Activated effector memory CD4-positive, alpha-beta T cell treated with Interleukin-2 at 50 U/mL for 16 hours (primary cell): ENCODE results near the gene ATP13A3.
"Not testable (repeated sequence)": the region's sequence is repeated elsewhere in the genome, so short reads cannot be mapped to it uniquely, and the experiment has no call there.

Experiments
- DNase-seq: peaks from one replicate; pipeline ENCODE4 v3.0.0-alpha.2; 2020

Gene ATP13A3

DNA sequence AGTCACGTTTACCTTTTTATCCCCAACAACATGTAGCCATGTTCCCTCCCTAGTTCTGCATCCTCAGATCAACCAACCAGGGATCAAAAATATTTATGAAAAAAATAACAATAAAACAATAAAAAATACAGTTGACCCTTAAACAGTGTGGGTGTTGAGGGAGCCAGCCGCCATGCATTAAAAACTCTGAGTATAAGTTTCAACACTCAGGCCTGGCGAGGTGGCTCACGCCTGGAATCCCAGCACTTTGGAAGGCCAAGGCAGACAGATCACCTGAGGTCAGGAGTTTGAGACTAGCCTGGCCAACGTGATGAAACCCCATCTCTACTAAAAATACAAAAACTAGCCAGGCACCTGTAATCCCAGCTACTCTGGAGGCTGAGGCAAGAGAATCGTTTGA lies 12.7 kb upstream of the ATP13A3 start:
- not testable (repeated sequence) for DNase-seq

DNA sequence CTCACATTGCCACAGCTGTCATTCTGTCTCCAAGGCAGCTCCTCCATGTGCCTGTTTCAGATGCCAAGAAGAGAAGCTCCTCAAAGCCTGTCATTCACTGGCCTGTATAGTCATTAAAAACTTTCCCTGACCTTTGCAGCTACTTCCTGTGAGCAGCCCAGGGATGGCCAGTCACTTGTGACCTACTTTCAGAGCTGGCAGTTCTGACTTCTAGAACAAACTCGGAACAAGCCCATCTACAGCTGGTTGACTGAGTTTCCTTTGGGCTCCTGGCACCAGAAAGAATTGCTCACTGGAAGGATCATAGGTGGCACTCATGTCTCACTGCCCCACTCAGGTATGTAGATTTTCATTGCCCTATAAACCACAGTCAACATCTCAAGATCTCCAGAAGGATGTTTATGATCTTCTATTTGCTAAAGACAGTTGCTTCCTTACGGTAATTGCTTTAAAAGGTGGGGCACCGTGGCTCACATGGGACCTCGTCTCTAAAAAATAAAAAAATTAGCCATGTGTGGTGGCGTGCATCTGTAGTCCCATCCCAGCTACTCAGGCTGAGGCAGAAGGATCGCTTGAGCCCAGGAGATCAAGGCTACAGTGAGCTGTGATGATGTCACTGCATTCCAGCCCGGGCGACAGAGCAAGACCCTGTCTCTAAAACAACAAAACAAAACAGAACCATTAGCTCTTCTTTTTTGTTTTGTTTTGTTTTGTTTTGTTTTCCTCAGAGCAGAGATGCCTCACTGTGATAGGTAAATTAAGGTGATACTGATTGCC lies 11.2 kb upstream of the ATP13A3 start:
- no peak for DNase-seq

DNA sequence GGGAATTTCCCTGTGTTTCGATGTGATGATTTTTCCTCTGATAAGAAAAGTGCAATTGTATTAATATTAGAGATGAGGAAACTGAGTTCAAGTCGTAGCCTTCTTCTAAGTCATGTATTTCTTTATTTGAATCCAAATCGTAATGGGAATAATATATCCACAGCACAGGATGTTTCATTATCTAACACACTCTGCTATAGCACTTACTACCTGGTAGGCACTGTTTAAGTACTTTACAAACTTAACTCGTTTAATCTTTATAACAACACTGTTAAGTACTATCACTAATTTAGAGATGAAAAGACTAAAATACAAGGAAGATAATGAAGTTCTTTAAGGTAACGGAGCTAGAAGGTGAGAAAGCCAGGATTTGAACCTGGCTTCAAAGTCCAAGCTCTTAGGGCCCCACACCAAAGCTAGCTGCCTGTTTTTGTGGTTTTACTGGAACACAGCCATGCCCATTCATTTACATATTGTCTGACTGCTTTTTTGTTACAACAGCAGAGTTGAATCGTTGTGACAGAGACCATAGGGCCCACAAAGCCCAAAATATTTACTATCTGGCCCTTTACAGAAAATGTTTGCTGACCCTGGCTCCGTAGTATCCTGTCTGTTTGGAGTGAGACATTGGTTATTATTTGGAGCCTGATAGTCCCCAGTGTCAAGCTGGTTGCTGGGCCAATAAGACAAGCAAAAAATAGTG lies 9.6 kb upstream of the ATP13A3 start:
- DNase-seq, result no peak

DNA sequence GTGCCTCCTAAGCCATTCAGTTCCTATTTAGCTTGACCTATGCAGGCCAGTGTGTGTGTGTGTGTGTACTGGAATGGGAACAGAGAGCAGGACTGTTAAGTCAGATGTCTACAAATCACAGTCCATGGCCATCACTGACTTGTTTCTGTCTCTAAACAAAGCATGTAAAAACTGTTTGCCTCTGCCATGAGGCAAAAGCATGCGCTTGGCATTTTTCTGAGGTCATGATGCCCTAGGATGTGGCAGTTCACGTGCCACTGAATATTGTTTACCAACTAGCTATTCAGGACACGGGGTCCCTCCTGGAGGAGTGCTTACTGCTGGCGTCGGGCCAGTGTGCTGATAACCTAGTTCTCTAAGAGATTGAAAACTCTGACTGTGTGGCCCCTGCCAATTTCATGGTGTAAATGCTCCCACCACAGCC lies 8.2 kb upstream of the ATP13A3 start:
- DNase-seq, result no peak

DNA sequence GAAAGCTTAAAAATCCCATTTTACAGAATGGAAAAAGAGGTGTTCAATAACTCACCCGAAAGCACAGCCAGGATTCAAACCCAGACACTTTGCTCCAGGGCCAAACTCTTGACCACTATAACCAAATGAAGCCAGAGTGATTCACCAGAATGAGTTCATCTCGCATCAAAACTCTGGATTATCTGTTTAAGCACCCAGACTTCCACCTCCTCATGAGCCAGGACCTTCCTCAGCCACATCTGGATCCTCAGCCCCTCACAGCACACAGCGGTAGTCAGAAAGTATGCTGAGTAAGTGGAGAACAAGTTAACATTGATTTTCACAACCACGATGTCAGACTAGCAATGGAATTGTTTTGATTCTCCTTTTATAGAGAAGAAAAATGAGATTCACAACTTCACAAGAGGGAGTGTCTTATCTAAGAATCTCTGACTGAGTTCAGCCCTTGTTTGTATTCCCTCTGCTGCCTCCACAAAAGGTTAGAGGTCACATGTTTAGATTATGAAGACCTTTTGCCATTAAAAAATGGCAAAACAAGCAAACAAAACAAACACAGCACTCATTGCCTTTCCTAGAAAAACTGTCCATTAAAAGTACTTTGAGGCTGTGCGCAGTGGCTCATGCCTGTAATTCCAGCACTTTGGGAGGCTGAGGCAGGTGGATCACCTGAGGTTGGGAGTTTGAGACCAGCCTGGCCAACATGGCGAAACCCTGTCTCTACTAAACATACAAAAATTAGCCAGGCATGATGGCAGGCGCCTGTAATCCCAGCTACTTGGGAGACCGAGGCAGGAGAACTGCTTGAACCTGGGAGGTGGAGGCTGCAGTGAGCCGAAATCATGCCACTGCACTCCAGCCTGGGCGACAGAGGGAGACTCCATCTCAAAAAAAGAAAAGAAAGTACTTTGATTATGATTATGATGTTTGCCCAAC lies 7.5 kb upstream of the ATP13A3 start:
- DNase-seq, result not testable (repeated sequence)

DNA sequence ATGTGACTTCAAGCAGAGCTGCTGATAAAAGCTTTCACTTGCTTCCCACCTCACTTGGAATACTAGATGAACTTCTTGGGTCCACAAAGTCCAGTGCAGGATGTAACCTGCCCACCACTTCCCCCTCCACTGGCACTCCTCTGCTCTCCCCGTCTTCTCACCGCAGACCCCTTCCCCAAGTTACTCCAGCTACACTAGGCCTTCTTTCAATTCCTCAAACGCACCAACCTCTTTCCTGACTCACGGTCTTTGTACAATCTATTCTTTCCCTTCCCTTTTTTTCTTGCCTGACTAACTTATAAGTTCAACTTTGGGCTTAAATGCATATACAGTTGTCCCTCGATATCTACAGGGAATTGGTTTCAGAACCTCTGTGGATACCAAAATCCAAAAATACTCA lies 5.2 kb upstream of the ATP13A3 start:
- no peak for DNase-seq

DNA sequence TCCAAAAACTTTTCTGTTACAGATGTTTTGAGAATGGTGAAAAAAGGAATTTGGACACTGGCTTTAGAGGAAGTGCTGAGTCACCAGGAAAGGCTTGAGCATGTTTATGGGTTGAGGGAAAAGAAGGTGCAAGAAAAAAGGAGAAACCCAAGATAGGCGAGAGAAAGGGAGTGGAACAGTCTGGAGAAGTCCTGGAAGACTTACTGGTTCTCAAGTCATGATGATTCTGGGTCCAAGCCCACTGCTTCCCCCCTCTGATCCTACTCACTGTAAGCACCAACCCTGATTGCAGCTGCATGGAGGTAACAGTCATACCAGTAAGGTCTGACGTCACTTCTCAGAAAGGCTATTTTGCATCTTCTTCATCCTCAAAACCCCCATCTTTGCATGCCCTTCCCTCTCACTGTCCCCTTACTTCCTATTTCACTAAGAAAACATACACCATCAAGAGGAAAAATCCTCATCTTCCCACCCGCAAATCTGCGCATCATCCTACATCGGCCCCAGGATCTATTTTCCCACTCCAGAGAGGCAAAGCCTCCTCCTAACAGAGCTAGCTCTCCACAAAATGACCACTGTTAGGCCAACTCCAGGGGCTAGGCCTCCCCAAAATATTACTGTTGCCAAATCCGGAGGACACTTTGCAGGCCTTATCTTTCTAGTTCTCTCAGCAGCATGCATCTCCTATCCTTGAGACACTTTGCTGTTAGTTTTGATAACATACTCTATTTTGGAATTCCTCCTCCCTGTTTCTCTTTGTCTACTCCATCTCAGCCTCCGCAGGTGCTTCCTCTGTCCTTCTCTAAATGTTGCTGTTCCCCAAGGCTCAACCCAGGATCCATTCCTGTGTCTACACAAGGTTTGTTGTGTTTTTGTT lies 3.2 kb upstream of the ATP13A3 start:
- no peak for DNase-seq

DNA sequence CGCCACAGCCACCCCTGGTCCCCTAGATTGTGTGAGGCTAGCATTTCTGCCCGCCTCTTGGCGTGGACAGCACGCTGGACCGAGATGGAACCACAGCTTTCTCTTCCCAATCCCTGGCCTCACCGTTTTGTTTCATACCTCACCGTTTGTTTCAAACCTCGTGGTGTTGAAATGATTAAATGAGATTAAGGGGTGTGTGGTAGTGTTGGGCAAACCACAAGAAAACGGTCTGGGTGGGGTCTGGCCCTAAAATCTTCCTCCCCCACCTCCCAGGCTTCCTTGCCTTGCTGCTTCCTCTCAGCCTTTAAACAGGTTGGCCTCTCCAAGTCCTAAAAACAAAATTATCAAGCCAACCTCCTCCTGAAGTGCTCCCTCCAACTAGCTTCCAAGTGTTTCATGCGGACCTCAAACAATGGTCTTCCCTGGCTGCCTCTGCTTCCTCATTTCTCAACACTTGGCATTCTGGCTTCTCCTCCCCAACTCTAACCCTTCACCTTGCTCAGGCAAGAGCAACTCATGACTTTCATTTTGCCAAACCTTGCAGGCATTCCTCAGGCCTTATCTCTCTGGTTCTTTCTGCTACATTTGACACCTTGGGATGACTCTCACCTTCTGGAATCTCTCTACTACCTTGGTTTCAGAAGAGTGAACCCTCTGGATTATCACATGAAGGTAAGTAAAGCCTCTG lies 1.4 kb upstream of the ATP13A3 start:
- no peak for DNase-seq

DNA sequence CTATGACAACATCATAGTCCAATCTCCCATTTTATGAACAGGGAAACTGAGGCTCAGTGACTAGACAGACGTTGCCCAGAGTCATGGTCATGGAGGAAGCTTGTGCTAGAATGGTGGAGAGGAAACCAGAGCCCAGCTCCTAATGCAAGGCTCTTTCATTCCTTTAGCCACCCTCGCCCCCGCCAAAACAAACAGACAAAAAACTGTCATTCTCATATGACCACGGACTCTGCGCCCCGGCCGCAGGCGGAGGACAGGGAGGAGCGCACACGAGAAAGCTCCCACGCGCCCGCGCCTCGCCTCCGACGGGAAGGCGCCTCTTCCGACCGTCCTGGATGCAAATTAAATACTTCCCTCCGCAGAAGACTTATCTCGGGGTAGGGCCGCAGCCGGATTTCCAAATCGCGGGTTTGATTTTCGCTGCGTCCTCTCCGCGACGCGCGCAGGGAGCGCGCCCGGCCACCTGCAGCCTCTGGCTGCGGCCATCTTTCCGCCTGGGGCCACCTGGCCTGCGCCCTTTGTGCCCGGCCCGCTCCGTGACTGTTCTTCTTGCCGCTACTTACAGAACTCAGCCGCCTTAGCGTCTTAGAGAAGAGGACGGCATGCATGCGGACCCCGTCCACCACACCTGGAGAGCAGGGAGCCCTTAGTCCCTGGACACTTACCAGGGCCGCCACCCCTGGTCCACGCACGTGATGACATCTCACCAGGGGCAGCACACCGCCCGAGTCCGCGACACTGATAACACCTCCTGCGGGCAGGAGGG lies 670 bp upstream of the ATP13A3 start:
- peak; percentile 10 for DNase-seq

DNA sequence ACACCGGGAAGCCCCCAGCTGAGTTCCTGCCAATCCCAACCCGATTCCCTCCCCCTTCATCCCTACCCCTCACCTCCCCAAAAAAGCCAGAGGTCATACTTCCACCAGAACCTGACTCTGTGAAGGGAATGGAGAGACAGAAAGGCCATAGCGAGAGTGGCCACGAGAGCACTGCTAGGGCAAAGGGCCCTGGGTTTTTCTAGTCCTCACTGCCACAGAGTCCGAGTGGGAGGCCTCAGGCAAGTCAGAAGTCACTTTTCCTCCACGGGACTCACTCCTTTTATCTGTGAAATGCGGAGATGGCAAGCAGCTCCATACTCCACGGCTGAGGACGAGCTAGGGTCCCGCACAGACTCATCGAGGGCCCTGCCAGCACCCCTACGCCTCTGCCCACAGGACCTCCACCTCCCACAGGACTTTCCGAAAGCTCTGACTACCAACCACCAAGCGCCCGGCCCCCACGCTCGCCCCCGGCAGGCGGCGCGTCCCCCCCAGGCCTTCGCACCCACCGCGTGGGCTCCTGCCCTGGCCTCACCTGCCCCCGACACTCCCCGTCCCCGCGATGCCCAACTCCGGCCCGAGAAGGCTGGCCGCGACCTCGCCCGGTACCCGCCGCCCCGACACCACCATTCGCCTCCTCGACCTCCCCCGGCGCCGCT lies 792 bp downstream of the ATP13A3 start:
- DNase-seq, result peak; percentile 32

DNA sequence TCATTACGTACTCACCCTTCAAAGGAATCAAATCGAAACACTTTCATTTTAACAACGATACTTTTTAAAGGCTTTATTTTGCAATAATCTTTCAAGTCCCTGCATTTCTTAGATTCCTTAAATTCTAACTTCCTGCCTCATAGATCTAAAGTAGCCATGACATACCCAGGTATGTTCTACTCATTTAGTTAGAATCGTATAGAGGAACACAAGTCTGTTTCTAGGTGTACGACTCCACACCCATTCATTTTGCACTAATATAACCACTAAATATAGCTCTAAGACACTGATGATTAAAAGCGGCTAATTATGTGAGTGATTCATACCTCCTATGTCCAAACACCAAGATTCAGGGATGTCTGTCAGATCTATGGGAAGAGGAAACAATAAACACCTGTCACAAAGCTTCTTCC lies 1.3 kb downstream of the ATP13A3 start:
- DNase-seq, result no peak

DNA sequence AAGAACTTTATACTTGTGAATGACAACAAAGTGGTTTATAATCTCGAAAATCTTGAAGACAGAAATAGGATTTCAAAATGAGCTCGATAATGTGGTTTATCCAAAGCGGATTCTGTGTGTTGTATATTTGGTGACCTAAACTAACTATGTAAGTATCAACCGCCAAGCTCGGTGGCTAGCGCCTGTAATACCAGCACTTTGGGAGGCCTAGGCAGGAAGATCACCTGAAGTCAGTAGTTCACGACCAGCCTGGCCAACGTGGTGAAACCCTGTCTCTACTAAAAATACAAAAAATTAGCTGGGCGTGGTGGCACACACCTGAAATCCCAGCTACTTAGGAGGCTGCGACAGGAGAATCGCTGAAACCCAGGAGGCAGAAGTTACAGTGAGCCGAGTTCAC lies 2.2 kb downstream of the ATP13A3 start:
- no peak for DNase-seq

DNA sequence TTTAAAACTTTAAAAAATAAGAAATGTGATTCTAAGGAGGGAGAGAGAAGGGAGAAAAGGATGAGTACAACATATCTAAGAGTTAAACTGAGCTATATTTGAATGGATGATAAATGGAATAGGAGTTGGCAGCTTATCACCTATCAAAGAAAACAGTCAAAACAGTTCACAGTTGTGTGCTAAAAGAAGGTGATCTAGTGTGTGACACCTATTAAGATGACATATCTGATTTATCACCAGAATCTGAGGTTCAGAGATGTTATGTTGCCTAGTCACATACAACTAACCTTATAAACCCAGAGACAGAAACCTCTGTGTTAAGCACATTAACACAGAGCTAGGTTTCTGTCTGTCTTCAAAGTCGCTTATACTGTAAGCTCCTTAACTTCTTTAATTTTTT lies 3.0 kb downstream of the ATP13A3 start:
- no peak for DNase-seq

DNA sequence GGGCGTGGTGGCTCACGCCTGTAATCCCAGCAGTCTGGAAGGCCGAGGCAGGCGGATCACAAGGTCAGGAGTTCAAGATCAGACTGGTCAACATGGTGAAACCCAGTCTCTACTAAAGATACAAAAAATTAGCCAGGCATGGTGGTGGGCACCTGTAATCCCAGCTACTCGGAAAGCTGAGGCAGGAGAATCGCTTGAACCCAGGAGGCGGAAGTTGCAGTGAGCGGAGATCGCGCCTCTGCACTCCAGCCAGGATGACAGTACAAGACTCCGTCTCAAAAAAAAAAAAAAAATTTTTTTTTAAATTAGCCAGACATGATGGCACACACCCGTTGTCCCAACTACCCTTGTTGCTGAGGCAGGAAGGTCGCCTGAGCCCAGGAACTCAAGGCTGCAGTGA lies 4.0 kb downstream of the ATP13A3 start:
- not testable (repeated sequence) for DNase-seq

DNA sequence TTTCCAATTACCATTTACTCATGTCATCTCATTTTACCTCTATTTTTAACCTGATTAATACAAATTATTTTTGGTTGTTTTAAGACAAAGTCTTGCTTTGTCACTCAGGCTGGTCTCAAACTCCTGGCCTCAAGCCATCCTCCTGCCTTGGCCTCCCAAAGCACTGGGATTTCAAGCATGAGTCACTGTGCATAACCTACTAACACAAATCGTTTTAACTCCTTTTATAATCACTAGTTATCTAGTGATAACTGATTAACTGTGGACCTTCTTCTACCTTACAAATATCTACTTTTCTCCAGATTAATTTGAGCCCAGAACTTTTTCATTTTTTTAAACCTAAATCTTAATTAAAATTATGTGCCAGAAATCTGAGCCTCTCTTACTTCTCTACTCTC lies 4.6 kb downstream of the ATP13A3 start:
- no peak for DNase-seq

DNA sequence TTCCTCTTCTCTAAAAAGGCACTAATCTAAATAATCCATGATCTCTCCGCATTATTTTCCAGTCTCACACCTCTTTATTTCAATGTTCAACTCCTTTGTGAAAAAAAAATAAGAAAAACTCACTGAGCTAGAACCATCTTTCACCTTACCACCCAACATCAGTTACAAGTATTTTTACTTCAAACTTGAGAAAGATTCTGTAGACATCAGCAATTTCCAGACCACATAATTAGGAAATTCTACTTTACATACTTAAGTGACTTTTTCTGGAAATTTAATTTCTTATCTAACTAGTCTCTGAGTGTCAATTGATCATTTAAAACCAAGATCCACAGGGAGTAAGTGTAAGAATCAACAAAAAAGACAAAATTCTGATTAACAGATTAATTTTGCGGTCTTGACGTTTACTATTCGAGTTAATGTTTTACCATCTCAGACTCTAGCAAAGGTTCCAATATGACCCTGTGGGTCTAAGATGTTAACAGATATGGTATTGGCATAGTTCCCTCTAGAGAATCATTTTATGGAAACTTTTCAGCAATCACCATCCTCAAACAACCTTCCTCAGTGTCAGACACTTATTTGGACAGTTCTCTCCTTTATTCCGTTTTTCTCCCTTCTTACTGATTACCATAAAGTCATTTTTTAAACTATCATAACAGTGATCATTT lies 5.1 kb downstream of the ATP13A3 start:
- no peak for DNase-seq

DNA sequence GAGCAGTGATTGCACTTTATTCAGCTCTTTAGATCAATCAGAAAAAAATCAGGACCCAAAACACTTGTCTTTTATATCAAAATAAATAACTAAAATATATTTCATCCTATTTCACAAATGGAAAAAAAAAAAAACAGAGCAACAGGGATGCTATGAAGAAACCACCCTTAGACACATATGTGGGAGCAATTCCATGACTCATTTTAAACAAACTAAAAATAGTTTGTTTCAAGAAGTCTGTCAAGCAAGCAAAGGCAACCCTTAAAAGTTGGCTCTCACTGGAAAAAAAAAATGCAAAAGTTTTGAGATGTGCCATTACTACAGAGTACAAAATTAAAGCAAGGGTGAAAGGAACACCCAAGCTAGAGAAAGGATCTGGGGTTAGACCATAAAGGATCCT lies 5.7 kb downstream of the ATP13A3 start:
- no peak for DNase-seq

DNA sequence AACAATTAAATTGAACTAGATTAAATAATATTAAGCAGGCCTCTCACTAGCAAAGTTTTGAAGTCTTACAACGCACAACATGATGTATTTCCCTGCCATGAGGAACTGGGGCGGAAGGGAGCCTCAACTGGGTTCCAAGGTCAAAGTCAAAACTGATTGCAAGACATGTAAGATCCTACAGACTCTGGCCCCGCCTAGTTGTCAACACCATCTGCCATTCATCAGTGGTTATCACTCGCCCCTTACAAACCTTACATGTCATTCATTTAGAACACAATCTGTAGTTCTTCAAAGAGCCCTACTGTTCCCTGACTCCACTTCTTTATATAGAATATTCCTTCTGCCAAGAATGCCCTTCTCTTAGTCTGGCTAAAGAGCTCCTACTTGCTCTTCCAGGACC lies 10.0 kb downstream of the ATP13A3 start:
- no peak for DNase-seq

DNA sequence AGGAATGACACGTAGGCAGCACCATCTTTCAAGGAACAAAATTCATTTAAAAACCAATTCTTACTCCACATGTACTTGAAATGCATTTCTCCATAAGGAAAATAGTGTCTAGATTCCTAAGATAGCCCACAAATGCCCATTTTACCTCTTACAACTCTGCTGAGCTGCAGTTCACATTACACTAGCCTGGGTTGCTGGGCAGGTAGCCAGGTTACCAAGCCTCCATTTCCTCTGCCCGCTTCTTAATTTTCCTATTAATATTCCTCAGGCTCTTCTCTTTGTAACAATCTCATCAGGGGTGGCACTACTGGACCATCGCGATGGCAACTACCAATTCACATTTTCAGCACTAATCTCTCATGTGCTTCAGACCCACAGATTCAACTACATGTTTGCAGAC lies 10.8 kb downstream of the ATP13A3 start:
- no peak for DNase-seq
